PC-3 (cell line): ENCODE measurements around the gene ANOS1. TPM values are rescaled to one million over a fixed set of nuclear protein-coding genes. Genes with fewer than 3 reads are reported as not detected.
A peak's percentile ranks its signal among the peaks of the same experiment; 100 is the strongest.

ENCODE experiments used
- ATAC-seq: fragments of 200-7000 bp; cut with Tn5 transposase; 2 replicates; pipeline ENCODE4 v1.9.1; 2020; ENCODE audit warnings: mild to moderate bottlenecking, moderate library complexity
- BruUV-seq: library from RNA; stranded (reverse); fragments of 400-500 nt; replicated peaks from 2 replicates; lab custom pipeline; 2021; lab: Mats Ljungman, UMichigan
- CTCF ChIA-PET: fragments of 300-600 bp; sonication (Branson Sonifier 250); formaldehyde crosslinking; loops from one replicate; lab custom pipeline; 2022; ENCODE audit warnings: antibody characterized with exemption; lab: Charles Lee
- POLR2A ChIA-PET: fragments of 300-600 bp; sonication (Branson Sonifier 250); formaldehyde crosslinking; loops from one replicate; lab custom pipeline; 2022; ENCODE audit warnings: antibody characterized with exemption; ENCODE audit not compliant: unreplicated experiment; lab: Charles Lee
- DNase-seq: peaks from one replicate; pipeline ENCODE4 v3.0.0-alpha.2; 2015
- H2AFZ ChIP-seq: fragments of 300-600 bp; sonication (generic); 2 replicates; pipeline ENCODE4 v1.6.0; 2016; ENCODE audit warnings: antibody characterized with exemption, low read length
- H3F3A ChIP-seq: fragments of 300-600 bp; sonication (generic); one replicate; pipeline ENCODE4 v1.6.0; 2017; ENCODE audit warnings: antibody characterized with exemption, low read length, control low read depth, mild to moderate bottlenecking; ENCODE audit not compliant: unreplicated experiment
- H3K27ac ChIP-seq: fragments of 300-600 bp; sonication (generic); 2 replicates; pipeline ENCODE4 v1.5.1; 2016; ENCODE audit warnings: mild to moderate bottlenecking, low read length
- H3K27me3 ChIP-seq: fragments of 300-600 bp; sonication (generic); 2 replicates; pipeline ENCODE4 v1.6.1; 2016; ENCODE audit warnings: low read length, mixed read lengths
- H3K36me3 ChIP-seq: fragments of 300-600 bp; sonication (generic); 2 replicates; pipeline ENCODE4 v1.6.1; 2016; ENCODE audit warnings: low read depth, mixed run types, low read length, mixed read lengths
- H3K4me1 ChIP-seq: fragments of 300-600 bp; sonication (generic); 2 replicates; pipeline ENCODE4 v1.5.1; 2016; ENCODE audit warnings: low read length; ENCODE audit not compliant: insufficient read depth
- H3K4me2 ChIP-seq: fragments of 300-600 bp; sonication (generic); 2 replicates; pipeline ENCODE4 v1.6.0; 2016; ENCODE audit warnings: low read length
- H3K4me3 ChIP-seq: fragments of 300-600 bp; sonication (generic); 2 replicates; pipeline ENCODE4 v1.5.1; 2016; ENCODE audit warnings: mild to moderate bottlenecking, low read length, mixed read lengths
- H3K79me2 ChIP-seq: fragments of 300-600 bp; sonication (generic); 2 replicates; pipeline ENCODE4 v1.6.1; 2017; ENCODE audit warnings: low read length, mixed read lengths
- H3K9ac ChIP-seq: fragments of 300-600 bp; sonication (generic); 2 replicates; pipeline ENCODE4 v1.6.0; 2016; ENCODE audit warnings: mild to moderate bottlenecking, low read length
- H3K9me2 ChIP-seq: fragments of 300-600 bp; sonication (generic); replicated peaks from 2 replicates; pipeline ENCODE4 v1.6.1; 2016; ENCODE audit warnings: mixed run types, low read length, mixed read lengths
- H3K9me3 ChIP-seq: fragments of 300-600 bp; sonication (generic); 2 replicates; pipeline ENCODE4 v1.6.1; 2016; ENCODE audit warnings: low read length, mixed read lengths
- H4K20me1 ChIP-seq: fragments of 300-600 bp; sonication (generic); 2 replicates; pipeline ENCODE4 v1.6.1; 2016; ENCODE audit warnings: low read length, mixed read lengths
- CTCF ChIP-seq: fragments of 300-600 bp; sonication (generic); conservative IDR thresholded peaks from 2 replicates; pipeline ENCODE4 v1.5.1; 2017; ENCODE audit warnings: antibody characterized with exemption, low read depth, mild to moderate bottlenecking, low read length
- EZH2 ChIP-seq: fragments of 300-600 bp; sonication (generic); IDR thresholded peaks from one replicate; pipeline ENCODE4 v1.6.1; 2017; ENCODE audit warnings: antibody characterized with exemption, mild to moderate bottlenecking, low read length; ENCODE audit not compliant: unreplicated experiment
- EZH2phosphoT487 ChIP-seq: fragments of 300-600 bp; sonication (generic); IDR thresholded peaks from 2 replicates; pipeline ENCODE4 v1.6.1; 2018; ENCODE audit warnings: mild to moderate bottlenecking, antibody characterized with exemption, low read length, borderline replicate concordance
- intact Hi-C: fragments of 100-400 bp; cut with micrococcal nuclease; formaldehyde crosslinking; loops from 2 replicates; pipeline ENCODE4 v1.9.0; 2023
- total RNA-seq: library from RNA; depleted of rRNA; stranded (reverse); fragments of >200 nt; gene quantifications from 2 replicates; pipeline ENCODE4 v1.2.3, GENCODE V29; 2014

ANOS1 gene
- total RNA-seq, 1 experiment from 2014 or later: 3.5 TPM

GRCh38 chrX:8607326-8607725 is 124.6 kb downstream of the ANOS1 start:
- POLR2A ChIA-PET: no interaction called here
- CTCF ChIA-PET: interaction anchor here (0.6 kb wide), 1 partner anchor 233 kb away, joined by 3 read pairs; no protein-coding TSS in a partner anchor
- TF ChIP-seq EZH2phosphoT487 (no peak), CTCF (no peak), EZH2 (no peak)
- intact Hi-C loops: no loop called here
- H3K4me1 ChIP-seq: peaks cover 8% of the 10 kb centered on the region
- DNase-seq (peak; percentile 61), ATAC-seq (peak; percentile 49)
- no peak overlapping the region for H2AFZ ChIP-seq
- no peaks in the 10 kb centered on the region for H4K20me1 ChIP-seq
- no peaks in the 10 kb centered on the region for H3K9me2 ChIP-seq
- no peak overlapping the region for H3K4me2 ChIP-seq
- no peak overlapping the region for H3K4me3 ChIP-seq
- H3K36me3 ChIP-seq: no peaks in the 10 kb centered on the region
- H3K27me3 ChIP-seq: no peaks in the 10 kb centered on the region
- H3F3A ChIP-seq: no peaks in the 10 kb centered on the region
- H3K9ac ChIP-seq: no peak overlapping the region
- no TSS peak for BruUV-seq
- H3K27ac ChIP-seq: no peak overlapping the region
- no peaks in the 10 kb centered on the region for H3K79me2 ChIP-seq
- H3K9me3 ChIP-seq: no peaks in the 10 kb centered on the region

GRCh38 chrX:8604131-8604530 is 127.8 kb downstream of the ANOS1 start:
- Histone ChIP-seq H4K20me1 (no peaks in the 10 kb centered on the region), H3K4me1 (peaks cover 8% of the 10 kb centered on the region), H3K27me3 (no peaks in the 10 kb centered on the region), H2AFZ (no peak overlapping the region), H3K36me3 (no peaks in the 10 kb centered on the region), H3K9me3 (no peaks in the 10 kb centered on the region), H3K4me3 (no peak overlapping the region), H3K9ac (no peak overlapping the region), H3K27ac (no peak overlapping the region), H3K9me2 (no peaks in the 10 kb centered on the region), H3K79me2 (no peaks in the 10 kb centered on the region), H3K4me2 (no peak overlapping the region), H3F3A (no peaks in the 10 kb centered on the region)
- POLR2A ChIA-PET: no interaction called here
- ATAC-seq (no peak), DNase-seq (no peak)
- no TSS peak for BruUV-seq
- CTCF ChIA-PET: no interaction called here
- intact Hi-C loops: no loop called here
- TF ChIP-seq CTCF: no peak
- TF ChIP-seq EZH2phosphoT487: no peak
- TF ChIP-seq EZH2: no peak

GRCh38 chrX:8591501-8591900 is 140.4 kb downstream of the ANOS1 start:
- Histone ChIP-seq H3K9me3 (no peaks in the 10 kb centered on the region), H3K9me2 (no peaks in the 10 kb centered on the region), H3K4me2 (no peak overlapping the region), H3K27me3 (no peaks in the 10 kb centered on the region; the same call in 1 of the 2 replicates), H2AFZ (no peak overlapping the region), H3K4me1 (no peaks in the 10 kb centered on the region), H3K79me2 (no peaks in the 10 kb centered on the region), H3K9ac (no peak overlapping the region), H3K4me3 (no peak overlapping the region), H4K20me1 (no peaks in the 10 kb centered on the region), H3K27ac (no peak overlapping the region), H3F3A (no peaks in the 10 kb centered on the region), H3K36me3 (no peaks in the 10 kb centered on the region)
- intact Hi-C loops: no loop called here
- CTCF ChIA-PET: no interaction called here
- no peak for TF ChIP-seq EZH2phosphoT487
- TF ChIP-seq CTCF: no peak
- TF ChIP-seq EZH2: no peak
- POLR2A ChIA-PET: no interaction called here
- DNase-seq (no peak), ATAC-seq (no peak)
- BruUV-seq: no TSS peak
